Mononuclear cell (primary cell): ENCODE results near the gene ZNF69. TPM values are rescaled to one million over a fixed set of nuclear protein-coding genes. Genes with fewer than 3 reads are reported as not detected.

Source experiments
- total RNA-seq: library from RNA; depleted of rRNA; stranded (reverse); fragments of >200 nt; gene quantifications from one replicate; pipeline ENCODE4 v1.2.3, GENCODE V29; 2012

Gene ZNF69
- total RNA-seq, 1 donor: 2.3 TPM

Other genes with a start within 250 kb of the ZNF69 start
- gene ZNF823, start 148.8 kb upstream of the ZNF69 start, total RNA-seq: 4.4 TPM
- gene ZNF441, start 120.8 kb upstream of the ZNF69 start, total RNA-seq: 7.0 TPM
- gene ZNF491, start 89.3 kb upstream of the ZNF69 start, total RNA-seq: 0.94 TPM
- 9.1 TPM for gene ZNF440, start 73.5 kb upstream of the ZNF69 start, total RNA-seq
- 4.8 TPM for gene ZNF439, start 39.1 kb upstream of the ZNF69 start, total RNA-seq
- 14.8 TPM for gene ZNF700, start 37.3 kb downstream of the ZNF69 start, total RNA-seq
- 1.7 TPM for gene ZNF763, start 77.3 kb downstream of the ZNF69 start, total RNA-seq
- gene ZNF433, start 147.9 kb downstream of the ZNF69 start, total RNA-seq: 0.63 TPM
- gene ZNF878, start 165.2 kb downstream of the ZNF69 start, total RNA-seq: not detected
- gene ZNF844, start 176.9 kb downstream of the ZNF69 start, total RNA-seq: 32.2 TPM